ENCODE measurements around the gene GALNS.

- TF ChIP-seq POLR2A (IDR thresholded peaks at IDR 0.05) (no peak), CTCF (IDR thresholded peaks at IDR 0.05) (no peak)
Measured at GRCh38 chr16:88827727-88828126, 29.0 kb downstream of the GALNS start.
